Measurements from ENCODE around the gene HIPK3. TPM values are rescaled to one million over a fixed set of nuclear protein-coding genes. Genes with fewer than 3 reads are reported as not detected.
"Not testable (repeated sequence)": the region's sequence is repeated elsewhere in the genome, so short reads cannot be mapped to it uniquely, and the experiment has no call there.

Gene HIPK3
- total RNA-seq, 1 experiment from 2014 or later = 31.1 TPM

DNA sequence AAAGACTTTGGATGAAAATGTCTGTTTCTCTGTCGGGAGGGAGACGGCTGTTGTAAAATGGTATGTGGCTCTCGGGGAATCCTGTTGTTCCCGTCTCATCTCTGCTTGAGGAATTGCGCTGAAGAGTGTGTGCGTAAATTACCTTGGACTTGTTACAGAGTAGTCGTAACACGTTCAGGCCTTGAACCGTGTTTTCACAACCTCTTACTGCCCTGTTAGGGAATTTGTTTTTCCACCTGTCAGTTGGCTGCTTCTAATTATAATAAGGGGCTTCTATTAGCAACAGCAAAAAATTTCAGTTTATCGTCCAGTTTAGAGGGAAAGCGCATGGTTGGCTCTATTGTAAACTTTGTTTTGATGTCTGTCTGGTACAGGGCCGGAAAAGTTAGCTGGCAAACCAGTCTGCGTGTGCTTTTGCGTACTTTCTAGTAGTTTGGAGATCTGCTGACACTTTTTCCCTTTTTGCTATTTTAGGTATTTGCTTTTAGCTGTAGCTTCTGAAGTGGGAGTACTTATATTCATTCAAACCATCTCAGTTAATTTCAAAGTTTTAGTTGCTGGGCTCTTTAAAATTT is 1.5 kb downstream of the HIPK3 start:
- DNase-seq (ENCODE audit: low spot score) = peak; percentile 88

DNA sequence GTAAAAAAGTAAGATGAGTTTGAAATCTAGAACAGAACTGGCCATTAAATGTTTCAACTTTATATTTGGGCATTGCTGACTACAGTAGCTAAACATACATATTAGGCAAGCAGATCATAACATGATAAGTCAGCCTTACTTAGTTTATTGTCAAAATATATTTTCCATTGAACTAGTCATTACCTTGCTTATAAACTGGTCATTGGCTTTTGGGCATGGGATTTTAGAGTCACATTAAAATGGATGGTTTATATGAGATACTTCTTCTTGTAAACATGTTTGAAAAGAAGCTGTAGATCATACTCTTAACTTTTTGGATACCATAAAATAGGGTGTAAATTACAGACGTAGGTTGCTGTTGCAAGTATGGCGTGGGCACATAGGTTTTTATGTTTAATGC is 2.7 kb downstream of the HIPK3 start:
- DNase-seq (ENCODE audit: low spot score) = no peak

DNA sequence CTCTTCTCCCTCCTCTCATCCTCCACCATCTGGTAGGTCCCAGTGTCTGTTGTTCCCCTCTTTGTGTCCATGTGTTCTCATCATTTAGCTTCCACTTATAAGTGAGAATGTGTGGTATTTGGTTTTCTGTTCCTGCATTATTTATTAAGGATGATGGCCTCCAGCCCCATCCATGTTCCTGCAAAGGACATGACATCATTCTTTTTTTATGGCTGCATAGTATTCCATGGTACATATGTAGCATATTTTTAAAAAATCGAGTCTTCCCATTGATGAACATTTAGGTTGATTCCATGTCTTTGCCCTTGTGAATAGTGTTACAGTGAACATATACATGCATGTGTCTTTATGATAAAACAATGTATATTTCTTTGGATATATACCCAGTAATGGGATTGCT is 4.2 kb downstream of the HIPK3 start:
- DNase-seq (ENCODE audit: low spot score) = not testable (repeated sequence)

- no peak for DNase-seq (ENCODE audit: low spot score)
Measured at GRCh38 chr11:33262011-33262645, 4.9 kb downstream of the HIPK3 start.

DNA sequence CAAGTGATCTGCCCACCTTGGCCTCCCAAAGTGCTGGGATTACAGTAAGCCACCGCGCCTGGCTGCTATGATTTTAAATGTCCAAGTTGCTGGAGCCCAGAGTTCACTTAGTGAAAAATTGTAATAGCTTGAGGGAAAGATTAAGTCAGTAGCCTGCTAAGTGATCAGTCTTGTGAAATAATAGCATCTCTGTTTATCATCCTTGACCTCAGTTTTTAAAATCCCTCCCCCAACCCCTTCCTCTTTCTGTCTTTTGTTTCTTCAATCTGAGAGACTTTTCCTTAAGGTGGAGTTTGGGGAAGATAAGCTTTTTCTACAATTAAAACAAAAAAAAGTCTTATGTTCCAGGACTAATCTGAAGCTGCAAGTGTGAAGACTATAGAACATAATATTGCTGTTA is 6.4 kb downstream of the HIPK3 start:
- no peak for DNase-seq (ENCODE audit: low spot score)

DNA sequence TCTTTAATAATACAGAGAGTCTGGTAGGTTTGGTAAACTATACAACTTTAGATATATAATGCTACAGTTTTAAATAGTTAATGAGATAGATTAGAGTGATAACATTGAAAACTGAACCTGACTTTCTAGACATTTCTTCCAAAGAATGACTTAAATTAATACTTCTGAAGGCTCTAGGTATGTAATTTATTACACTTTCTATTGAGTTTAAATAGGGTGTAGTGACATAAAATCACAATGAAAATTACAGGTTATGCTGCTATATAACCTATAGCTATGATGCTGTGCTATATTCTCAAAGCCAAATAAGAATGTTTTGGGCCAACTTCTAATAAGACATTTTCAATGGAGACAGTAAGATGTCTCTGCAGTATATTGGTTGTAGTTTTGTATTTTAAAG is 7.7 kb downstream of the HIPK3 start:
- no peak for DNase-seq (ENCODE audit: low spot score)

- DNase-seq (ENCODE audit: low spot score) = peak; percentile 24
Measured at GRCh38 chr11:33266393-33267215, 9.4 kb downstream of the HIPK3 start.

DNA sequence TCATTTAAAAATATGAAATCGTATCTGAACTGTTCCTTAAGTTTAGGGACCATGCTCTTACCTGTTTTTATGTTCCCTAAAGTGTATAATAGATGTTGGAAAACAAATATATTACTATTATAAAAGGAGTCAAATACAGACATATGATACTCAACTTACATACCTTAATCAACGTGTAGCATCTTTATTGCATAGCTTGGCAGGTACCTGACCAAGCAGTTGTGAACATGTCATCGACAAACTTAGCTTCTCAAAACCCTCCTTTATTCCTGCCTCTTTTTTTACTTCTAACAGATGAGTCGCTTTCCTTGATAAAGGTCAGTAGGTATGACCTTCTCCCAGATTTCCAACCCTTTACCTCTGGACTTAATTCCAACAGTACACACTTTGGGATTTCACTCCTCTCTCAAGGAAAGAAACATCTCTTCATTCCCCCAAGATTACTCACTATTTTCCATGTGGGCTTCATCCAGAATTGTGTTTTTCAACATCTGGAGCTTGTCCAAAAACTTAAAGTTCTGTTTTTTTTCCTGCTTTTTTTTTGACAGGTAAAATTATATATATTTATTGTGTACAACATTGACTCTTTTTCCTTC is 11.9 kb downstream of the HIPK3 start:
- DNase-seq (ENCODE audit: low spot score) = no peak

DNA sequence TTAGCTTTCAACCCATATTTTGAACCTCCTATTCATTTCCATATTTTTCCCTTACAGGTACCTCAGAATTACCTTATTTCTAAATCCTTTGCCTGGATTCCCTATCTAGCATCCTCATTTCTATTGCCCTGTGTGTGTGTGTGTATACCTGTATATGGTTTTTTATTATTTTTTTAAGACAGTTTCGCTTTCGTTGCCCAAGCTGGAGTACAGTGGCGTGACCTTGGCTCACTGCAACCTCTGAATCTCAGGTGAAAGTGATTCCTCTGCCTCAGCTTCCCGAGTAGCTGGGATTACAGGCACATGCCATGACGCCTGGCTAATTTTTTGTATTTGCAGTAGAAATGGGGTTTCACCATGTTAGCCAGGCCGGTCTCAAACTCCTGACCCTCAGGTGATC is 12.6 kb downstream of the HIPK3 start:
- no peak for DNase-seq (ENCODE audit: low spot score)

DNA sequence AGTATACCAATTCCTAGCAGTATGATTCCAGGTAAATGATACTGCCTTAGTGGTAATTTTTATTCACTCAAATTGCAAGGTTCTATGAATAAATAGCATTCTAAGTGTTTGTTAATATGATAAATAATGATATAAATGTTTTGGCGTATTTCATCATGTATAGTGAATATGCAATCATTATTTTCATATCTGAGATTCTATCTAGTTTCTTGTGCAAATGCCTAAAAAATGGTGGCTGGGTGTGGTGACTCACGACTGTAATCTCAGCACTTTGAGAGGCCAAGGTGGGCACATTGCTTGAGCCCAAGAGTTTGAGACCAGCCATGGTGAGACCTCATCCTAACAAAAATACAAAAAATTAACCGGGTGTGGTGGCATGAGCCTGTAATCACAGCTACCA is 13.9 kb downstream of the HIPK3 start:
- no peak for DNase-seq (ENCODE audit: low spot score)

DNA sequence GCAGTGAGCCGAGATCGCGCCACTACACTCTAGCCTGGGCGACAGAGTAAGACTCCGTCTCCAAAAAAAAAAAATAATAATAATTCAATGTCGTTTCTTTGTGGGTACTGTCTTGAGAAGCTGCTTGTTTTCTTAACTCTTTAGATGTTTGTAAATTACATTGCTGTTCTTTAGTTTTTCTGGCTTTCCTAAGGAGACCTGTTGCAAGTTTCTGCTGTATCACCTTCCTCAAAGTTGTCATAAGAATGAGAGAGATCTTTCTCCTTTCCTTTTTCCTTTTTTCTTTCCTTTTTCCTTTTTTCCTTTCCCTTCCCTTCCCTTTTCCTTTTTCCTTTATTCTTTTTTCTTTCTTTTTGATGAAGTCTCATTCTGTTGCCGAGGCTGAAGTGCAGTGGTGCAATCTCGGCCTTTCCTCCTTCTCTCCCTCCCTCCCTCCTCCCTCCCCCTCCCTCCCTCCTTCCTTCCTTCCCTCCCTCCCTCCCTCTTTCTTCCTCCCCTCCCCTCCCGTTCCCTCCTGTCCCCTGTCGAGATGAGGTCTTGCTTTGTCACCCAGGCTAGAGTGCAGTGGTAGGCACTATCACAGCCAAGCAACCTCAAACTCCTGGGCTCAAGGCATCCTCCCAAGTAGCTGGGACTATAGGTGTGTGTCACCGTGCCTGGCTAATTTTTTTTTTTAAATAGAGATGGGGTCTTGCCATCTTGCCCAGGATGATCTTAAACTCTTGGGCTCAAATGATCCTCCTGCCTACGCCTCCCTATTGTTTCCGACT is 15.3 kb downstream of the HIPK3 start:
- no peak for DNase-seq (ENCODE audit: low spot score)

- no peak for DNase-seq (ENCODE audit: low spot score)
Measured at GRCh38 chr11:33273656-33274055, 16.5 kb downstream of the HIPK3 start.

DNA sequence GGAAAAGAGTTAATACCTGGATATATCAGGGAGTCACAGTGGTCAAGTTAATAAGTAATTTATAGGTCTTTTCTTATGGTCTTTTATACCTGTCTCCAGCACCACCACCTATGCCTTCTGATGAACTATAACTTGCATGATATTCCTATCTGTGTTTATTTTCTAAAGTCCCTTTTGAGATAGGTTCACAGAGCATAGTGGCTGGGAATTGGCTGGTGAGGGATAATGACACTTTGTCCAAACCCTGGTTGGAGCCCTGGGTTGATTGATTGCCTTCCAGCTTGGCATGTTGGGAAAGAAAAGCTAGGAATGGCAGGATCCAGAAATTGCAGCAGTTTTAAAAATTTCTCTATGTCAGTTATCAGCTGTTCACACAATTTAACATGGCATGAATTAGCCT is 23.2 kb downstream of the HIPK3 start:
- DNase-seq (ENCODE audit: low spot score) = no peak

- no peak for DNase-seq (ENCODE audit: low spot score)
Measured at GRCh38 chr11:33281758-33282157, 24.6 kb downstream of the HIPK3 start.

DNA sequence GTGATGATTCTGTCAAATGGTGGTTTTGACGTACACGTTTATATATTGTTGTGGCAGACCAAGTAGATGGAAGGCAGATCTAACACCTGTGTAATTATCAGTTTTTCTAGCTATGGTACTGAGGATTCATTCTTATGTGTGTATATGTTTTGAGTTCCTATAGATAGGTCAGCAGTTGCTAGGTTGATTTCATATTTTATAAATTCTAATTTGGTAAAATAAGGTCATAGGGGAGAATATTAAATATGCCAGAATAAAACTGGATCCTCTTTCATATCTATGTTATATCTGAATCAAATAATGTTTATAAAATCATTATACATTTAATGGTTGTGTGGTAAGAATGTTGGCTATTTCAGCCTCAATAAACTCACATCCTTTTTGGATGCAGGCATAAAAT is 27.6 kb downstream of the HIPK3 start:
- no peak for DNase-seq (ENCODE audit: low spot score)

- DNase-seq (ENCODE audit: low spot score) = no peak
Measured at GRCh38 chr11:33290319-33290718, 33.1 kb downstream of the HIPK3 start.

DNA sequence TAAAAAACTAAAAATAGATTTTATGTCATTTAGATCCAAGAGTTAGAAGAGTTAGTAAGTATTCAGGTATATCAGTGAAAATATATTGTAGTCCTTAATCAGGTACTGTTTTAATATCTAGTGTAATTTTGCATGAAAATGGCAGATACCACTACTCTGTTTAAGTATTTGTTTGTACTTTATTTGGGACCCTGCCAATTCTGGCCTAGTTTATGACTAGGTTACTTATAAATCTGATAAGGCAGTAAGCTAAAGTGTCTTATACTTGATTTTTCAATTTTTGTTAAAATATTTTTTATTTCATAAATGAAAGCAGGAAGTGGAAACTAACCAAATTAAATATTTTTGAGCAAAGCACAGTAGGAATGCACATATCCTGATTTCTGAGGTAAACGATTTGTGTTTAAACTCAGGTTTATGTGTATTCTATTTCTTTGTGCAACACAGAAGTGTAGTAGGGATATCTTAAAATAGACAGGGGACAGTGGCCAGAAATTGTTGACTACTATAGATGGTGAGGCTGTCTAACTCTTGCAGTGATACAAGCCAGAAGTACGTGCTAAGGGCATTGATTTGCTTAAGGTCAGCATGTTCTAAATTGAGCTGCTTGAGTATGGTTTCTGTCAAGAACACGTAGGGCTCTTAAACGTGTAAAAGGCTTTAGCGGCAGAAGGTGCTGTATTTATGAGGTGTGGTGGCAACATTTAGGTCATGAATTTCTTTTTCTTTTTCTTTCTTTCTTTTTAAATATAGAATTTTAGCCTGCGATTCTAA is 34.0 kb downstream of the HIPK3 start:
- DNase-seq (ENCODE audit: low spot score) = peak; percentile 72

DNA sequence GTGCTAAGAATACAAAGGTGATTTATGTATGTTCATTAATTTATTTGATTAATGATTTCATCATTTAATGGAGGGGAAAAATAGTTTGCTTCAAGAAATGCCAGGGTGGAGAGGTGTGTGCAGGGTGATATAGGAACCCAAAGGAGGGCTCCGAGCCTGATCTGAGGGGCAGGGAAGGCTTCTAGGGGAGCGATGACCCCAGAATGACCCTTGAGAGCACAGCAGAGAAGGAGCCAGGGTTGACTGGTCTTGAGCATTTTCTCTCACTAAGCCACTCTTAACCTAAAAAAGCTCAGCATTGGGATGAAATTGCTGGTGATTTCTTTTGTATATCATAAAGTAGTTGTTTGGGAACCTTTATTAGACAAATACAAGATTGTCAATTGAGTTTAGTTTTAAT is 35.1 kb downstream of the HIPK3 start:
- no peak for DNase-seq (ENCODE audit: low spot score)

- no peak for DNase-seq (ENCODE audit: low spot score)
Measured at GRCh38 chr11:33294224-33294623, 37.0 kb downstream of the HIPK3 start.

GRCh38 chr11:33294797-33295196 is 37.6 kb downstream of the HIPK3 start:
- DNase-seq (ENCODE audit: low spot score) = no peak

DNA sequence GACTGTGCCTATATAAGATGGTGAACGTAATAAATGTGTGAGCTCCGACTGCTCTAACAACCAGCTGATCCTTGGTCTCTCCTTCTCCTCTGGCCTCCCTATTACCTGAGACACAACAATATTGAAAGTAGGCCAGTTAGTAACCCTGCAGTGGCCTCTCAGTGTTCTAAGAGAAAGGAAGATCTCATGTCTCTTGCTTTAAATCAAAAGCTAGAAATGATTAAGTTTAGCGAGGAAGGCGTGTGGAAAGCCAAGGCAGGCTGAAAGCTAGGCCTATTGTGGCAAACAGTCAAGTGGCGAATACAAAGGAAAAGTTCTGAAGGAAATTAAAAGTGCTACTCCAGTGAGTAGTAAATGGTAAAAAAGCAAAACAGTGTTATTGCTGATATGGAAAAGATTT is 39.5 kb downstream of the HIPK3 start:
- DNase-seq (ENCODE audit: low spot score) = no peak

All from HT-29 (cell line).